Stimulated activated CD8-positive, alpha-beta memory T cell treated with anti-CD3 and anti-CD28 coated beads, Interleukin-7, amount 100 ng/mL, for 48 hours (primary cell): ENCODE data around the gene PSME1.

Experiments
- DNase-seq, 2 donors: peaks; one replicate each; pipeline ENCODE4 v3.0.0-alpha.2; 2020; ENCODE audit warnings: low read depth in 1 of 2; ENCODE audit errors: extremely low read depth in 1 of 2

The PSME1 gene

GRCh38 chr14:24145690-24146452 is 9.9 kb downstream of the PSME1 start:
- no peak for DNase-seq

- DNase-seq: peak; percentile 84 to 97
These were observed 10.5 kb downstream of the PSME1 start, which contains the start of gene PSME2 for GRCh38 chr14:24146453-24146977. PSME2 (minus strand) TSS chr14:24146610; CDS start chr14:24146581, 29 bp downstream.

GRCh38 chr14:24146978-24147760 is 11.2 kb downstream of the PSME1 start, which contains the start of gene RNF31:
RNF31 (plus strand) TSS chr14:24147498; CDS start chr14:24147699, 201 bp downstream.
- DNase-seq: peak; percentile 93 to 99

- no peak for DNase-seq
These were observed 11.9 kb downstream of the PSME1 start for GRCh38 chr14:24147761-24148428.

- DNase-seq: no peak
These were observed 13.4 kb downstream of the PSME1 start for GRCh38 chr14:24149302-24149969.

GRCh38 chr14:24150061-24150460 is 14.1 kb downstream of the PSME1 start:
- no peak for DNase-seq

GRCh38 chr14:24150567-24150966 is 14.6 kb downstream of the PSME1 start:
- no peak for DNase-seq

- no peak for DNase-seq
These were observed 15.0 kb downstream of the PSME1 start for GRCh38 chr14:24150993-24151392.

GRCh38 chr14:24151404-24152080 is 15.5 kb downstream of the PSME1 start:
- no peak for DNase-seq

- DNase-seq: no peak
These were observed 19.1 kb downstream of the PSME1 start for GRCh38 chr14:24155100-24155499.

GRCh38 chr14:24156840-24157239 is 20.8 kb downstream of the PSME1 start:
- DNase-seq: no peak

GRCh38 chr14:24157331-24157730 is 21.3 kb downstream of the PSME1 start:
- no peak for DNase-seq

GRCh38 chr14:24159777-24160498 is 23.9 kb downstream of the PSME1 start:
- no peak for DNase-seq

GRCh38 chr14:24160499-24160849 is 24.5 kb downstream of the PSME1 start:
- DNase-seq: no peak

GRCh38 chr14:24160850-24161804 is 25.1 kb downstream of the PSME1 start, which contains the start of gene IRF9:
IRF9 (plus strand) TSS chr14:24161265; CDS start chr14:24162145, 880 bp downstream.
- peak; percentile 88 to 92 for DNase-seq

GRCh38 chr14:24162093-24162492 is 26.1 kb downstream of the PSME1 start:
- DNase-seq: no peak

- DNase-seq: no peak
These were observed 28.6 kb downstream of the PSME1 start for GRCh38 chr14:24164518-24164991.

- no peak for DNase-seq
These were observed 29.8 kb downstream of the PSME1 start for GRCh38 chr14:24165785-24166184.
